Thoracic aorta (tissue), 2 donors: ENCODE results near the gene NREP. TPM values are rescaled to one million over a fixed set of nuclear protein-coding genes. Genes with fewer than 3 reads are reported as not detected.
A peak's percentile ranks its signal among the peaks of the same experiment; 100 is the strongest.

Experiments
- ATAC-seq: fragments of 150-250 bp; one replicate; pipeline ENCODE4 v1.8.0; 2017; ENCODE audit warnings: low read depth; ENCODE audit not compliant: insufficient number of reproducible peaks, low FRiP score
- DNase-seq: peaks from one replicate; pipeline ENCODE4 v3.0.0-alpha.2; 2020; ENCODE audit warnings: low spot score
- H3K27ac ChIP-seq, 2 donors: fragments of 200-600 bp; sonication (generic); 1 replicate in 1 of 2; 2 replicates in 1 of 2; pipeline ENCODE4 v1.5.1; 2016; ENCODE audit warnings: mild to moderate bottlenecking in 2 of 2, moderate library complexity in 2 of 2
- H3K27me3 ChIP-seq: fragments of 200-600 bp; sonication (generic); replicated peaks from 2 replicates; pipeline ENCODE4 v1.6.0; 2016; ENCODE audit warnings: mild to moderate bottlenecking; ENCODE audit not compliant: insufficient read depth
- H3K36me3 ChIP-seq: fragments of 200-600 bp; sonication (generic); one replicate; pipeline ENCODE4 v1.5.1; 2016
- H3K4me1 ChIP-seq, 2 donors: fragments of 200-600 bp; sonication (generic); 1 replicate in 1 of 2; 2 replicates in 1 of 2; pipeline versions ENCODE4 v1.5.1 to v1.6.0; 2016; ENCODE audit warnings: low read depth in 2 of 2, mild to moderate bottlenecking in 1 of 2; ENCODE audit not compliant: control insufficient read depth in 1 of 2
- H3K4me3 ChIP-seq: fragments of 200-600 bp; sonication (generic); 2 replicates; pipeline ENCODE4 v1.5.1; 2016; ENCODE audit warnings: mild to moderate bottlenecking
- H3K9me3 ChIP-seq: fragments of 200-600 bp; sonication (generic); 2 replicates; pipeline ENCODE4 v1.5.1; 2016
- total RNA-seq, 2 donors: library from RNA; depleted of rRNA; stranded (reverse); fragments of >200 nt; gene quantifications; one replicate each; pipeline versions ENCODE4 v1.1.0 to v1.2.3, GENCODE V29; 2016
- TF ChIP-seq, protein P1 (sequence below): fragments of 200-600 bp; sonication (generic); IDR thresholded peaks from one replicate; pipeline ENCODE4 v1.5.1; 2019; ENCODE audit warnings: antibody characterized with exemption

Gene NREP
- total RNA-seq, 2 donors from 2014 or later, result 15.3 to 18.0 TPM

DNA sequence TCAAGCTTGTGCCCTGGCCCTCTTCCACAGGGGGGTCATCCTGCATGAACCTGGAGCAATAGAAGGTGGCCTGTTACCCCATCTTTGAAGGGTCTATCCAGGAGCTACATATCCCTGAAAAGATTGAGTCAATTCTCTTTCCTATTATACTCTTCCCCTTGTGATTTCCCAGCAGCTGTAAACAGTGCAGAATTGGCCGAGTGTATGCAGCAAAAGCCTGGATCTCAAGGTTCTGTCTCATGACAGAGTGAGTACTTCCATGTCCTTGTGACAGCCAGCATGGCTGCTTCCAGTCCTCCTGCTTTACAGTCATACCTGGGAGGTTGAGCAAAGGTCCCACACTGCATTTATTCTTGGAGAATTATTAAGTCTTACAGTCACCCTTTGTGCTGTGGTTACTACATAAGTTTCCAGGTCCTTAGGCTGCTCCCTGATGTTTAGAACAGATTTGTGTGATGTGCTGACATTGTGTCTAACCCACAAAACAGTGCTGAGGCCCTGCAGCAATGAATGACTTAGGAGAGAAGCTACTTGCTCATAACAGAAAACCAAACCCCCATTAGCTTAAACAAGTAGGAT lies 67.5 kb downstream of the NREP start:
- Histone ChIP-seq H3K27ac (no peak overlapping the region), H3K4me1 (no peaks in the 10 kb centered on the region), H3K4me3 (no peak overlapping the region), H3K27me3 (no peaks in the 10 kb centered on the region), H3K36me3 (no peaks in the 10 kb centered on the region), H3K9me3 (no peaks in the 10 kb centered on the region)
- ATAC-seq (no peak), DNase-seq (no peak)
- TF ChIP-seq, protein P1, sequence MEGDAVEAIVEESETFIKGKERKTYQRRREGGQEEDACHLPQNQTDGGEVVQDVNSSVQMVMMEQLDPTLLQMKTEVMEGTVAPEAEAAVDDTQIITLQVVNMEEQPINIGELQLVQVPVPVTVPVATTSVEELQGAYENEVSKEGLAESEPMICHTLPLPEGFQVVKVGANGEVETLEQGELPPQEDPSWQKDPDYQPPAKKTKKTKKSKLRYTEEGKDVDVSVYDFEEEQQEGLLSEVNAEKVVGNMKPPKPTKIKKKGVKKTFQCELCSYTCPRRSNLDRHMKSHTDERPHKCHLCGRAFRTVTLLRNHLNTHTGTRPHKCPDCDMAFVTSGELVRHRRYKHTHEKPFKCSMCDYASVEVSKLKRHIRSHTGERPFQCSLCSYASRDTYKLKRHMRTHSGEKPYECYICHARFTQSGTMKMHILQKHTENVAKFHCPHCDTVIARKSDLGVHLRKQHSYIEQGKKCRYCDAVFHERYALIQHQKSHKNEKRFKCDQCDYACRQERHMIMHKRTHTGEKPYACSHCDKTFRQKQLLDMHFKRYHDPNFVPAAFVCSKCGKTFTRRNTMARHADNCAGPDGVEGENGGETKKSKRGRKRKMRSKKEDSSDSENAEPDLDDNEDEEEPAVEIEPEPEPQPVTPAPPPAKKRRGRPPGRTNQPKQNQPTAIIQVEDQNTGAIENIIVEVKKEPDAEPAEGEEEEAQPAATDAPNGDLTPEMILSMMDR, result no peak

- Histone ChIP-seq H3K9me3 (no peaks in the 10 kb centered on the region), H3K4me1 (peaks cover 13 to 21% of the 10 kb centered on the region in 2 donors), H3K36me3 (no peaks in the 10 kb centered on the region), H3K4me3 (no peak overlapping the region), H3K27ac (no peak overlapping the region), H3K27me3 (no peaks in the 10 kb centered on the region)
- ATAC-seq (no peak), DNase-seq (no peak)
- TF ChIP-seq, protein P1, result no peak
These were observed 71.0 kb downstream of the NREP start for GRCh38 chr5:111685969-111686368.

DNA sequence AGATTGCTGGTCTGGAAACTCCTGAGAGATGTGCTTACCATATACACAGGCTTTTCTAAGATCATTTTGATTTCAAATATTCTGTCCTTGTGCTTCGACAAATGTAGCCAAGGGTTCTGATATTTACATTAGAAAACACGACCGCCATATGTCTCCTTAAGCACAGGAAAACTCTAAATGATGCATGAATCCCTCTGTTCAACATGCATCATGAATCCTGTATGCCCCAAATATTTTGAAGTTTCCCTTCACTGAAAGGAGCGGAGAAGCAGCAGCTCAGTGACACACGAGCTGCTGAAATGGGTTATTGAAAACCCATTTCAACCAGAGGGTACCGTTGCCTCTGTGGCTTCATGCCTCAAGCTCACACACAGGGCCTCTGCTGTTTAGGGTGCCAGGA lies 74.4 kb downstream of the NREP start:
- no peak overlapping the region for H3K4me3 ChIP-seq
- H3K27me3 ChIP-seq, result no peaks in the 10 kb centered on the region
- ATAC-seq (no peak), DNase-seq (no peak)
- TF ChIP-seq, protein P1, result no peak
- H3K9me3 ChIP-seq, result no peaks in the 10 kb centered on the region
- no peaks in the 10 kb centered on the region for H3K36me3 ChIP-seq
- no peak overlapping the region for H3K27ac ChIP-seq
- H3K4me1 ChIP-seq, result peaks cover 17 to 30% of the 10 kb centered on the region in 2 donors

DNA sequence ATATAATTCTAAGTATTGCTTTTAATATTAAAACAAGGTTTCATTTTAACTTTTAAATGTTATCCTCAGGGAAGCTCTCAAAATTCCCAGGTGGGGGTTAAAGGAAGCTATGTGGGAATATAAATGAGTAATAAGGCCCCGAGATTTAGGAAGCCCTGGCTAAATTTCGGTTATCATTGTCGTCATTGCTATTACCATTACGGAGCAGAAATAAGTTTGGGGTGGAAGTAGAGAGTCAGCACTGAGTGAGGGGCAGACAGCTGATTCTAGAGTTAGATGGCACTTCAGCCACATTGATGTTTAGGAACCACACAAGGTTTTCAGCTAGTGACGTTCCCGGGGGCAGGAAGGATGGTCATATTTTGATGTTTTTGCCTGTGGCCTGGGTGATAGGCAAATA lies 74.9 kb downstream of the NREP start:
- TF ChIP-seq, protein P1, result no peak
- Histone ChIP-seq H3K27ac (no peak overlapping the region), H3K36me3 (no peaks in the 10 kb centered on the region), H3K9me3 (no peaks in the 10 kb centered on the region), H3K4me3 (peak overlapping the region; percentile 55), H3K27me3 (no peaks in the 10 kb centered on the region), H3K4me1 (peaks cover 17 to 30% of the 10 kb centered on the region in 2 donors)
- ATAC-seq, result no peak
- DNase-seq, result no peak

- TF ChIP-seq, protein P1, result no peak
- Histone ChIP-seq H3K9me3 (no peaks in the 10 kb centered on the region), H3K4me1 (peaks cover 17 to 30% of the 10 kb centered on the region in 2 donors), H3K27ac (peak overlapping the region in 1 of 2 donors; percentile 23), H3K36me3 (no peaks in the 10 kb centered on the region), H3K27me3 (no peaks in the 10 kb centered on the region), H3K4me3 (peak overlapping the region; percentile 55)
- ATAC-seq, result no peak
- DNase-seq, result no peak
These were observed 75.4 kb downstream of the NREP start for GRCh38 chr5:111681414-111682120.
